LHCN-M2 (cell line): Measurements from ENCODE around the gene NINJ1. TPM values are rescaled to one million over a fixed set of nuclear protein-coding genes. Genes with fewer than 3 reads are reported as not detected.
A peak's percentile ranks its signal among the peaks of the same experiment; 100 is the strongest.

Experiments used
- DNase-seq: peaks from one replicate; pipeline ENCODE4 v3.0.0-alpha.2; 2012; ENCODE audit warnings: low read depth
- total RNA-seq: library from RNA; depleted of rRNA; stranded (reverse); fragments of >200 nt; gene quantifications from 2 replicates; pipeline ENCODE4 v1.2.3, GENCODE V29; 2014

NINJ1 gene
- total RNA-seq, 1 experiment from 2014 or later: 18.5 TPM

DNA sequence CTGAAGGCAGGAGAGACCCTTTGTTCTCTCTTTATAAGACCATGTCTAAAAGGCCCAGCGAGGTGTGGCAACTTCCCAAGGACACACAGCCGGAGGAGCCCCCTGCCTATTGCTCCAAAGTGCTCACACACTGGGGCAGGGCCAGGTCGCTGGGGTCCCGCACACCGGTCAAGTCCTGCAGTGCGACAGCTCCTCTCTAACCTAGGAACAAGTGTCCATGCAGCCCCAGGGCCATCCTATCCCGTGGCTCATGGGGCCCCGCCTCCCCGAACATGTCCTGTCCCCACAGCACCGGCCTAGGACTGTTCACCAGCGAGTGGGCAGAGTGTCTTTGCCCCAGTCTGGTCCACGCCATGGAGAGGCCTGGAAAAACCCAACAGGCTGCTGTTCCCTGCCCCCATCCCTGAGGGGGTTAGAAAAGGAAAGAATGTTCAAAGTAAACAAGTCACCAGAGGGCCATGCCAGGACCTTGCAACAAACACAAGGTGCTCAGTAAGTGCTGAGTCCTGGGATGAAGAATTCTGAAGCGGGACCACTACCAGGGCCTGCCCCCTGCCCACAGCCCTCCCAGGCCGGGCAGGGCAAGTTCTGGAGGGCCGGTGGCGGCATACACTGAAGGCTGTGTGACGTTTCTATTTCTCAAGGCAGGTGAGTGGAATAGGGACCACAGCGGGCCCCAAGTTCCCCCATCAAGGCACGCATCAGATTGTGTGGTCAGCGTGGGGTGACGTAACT, 938 bp downstream of the NINJ1 start:
- DNase-seq: no peak

DNA sequence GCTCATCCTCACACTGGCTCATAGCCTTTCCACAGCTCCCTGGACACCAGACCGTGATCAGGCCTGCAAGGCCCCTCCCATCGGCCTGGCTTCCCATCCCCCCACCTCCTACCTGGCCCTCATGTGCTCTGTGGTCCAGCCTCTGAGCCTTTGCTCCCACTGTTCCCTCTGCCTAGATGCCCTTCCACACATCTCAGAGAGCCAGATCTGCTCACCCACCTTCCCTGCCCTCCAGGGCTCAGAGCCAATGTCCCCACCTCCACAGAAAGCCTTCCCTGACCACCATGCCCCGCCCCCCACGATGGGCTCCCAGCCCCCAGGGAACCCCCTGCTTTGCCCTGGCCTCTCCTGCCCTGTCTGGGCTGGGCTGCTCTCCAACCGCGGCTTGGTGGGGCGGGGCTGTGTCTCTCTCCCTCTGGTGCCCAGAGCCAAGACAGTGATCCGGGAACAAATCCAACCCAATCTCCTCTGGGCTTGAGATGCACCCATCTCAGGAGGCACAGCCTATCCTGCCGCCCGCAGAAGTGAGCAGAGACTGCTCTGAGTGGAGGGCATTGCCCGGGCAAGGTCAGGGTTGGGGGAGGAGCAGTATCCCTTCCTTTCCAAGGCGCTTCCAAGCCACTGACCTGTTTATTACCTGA, 1.6 kb downstream of the NINJ1 start:
- DNase-seq: peak; percentile 25

DNA sequence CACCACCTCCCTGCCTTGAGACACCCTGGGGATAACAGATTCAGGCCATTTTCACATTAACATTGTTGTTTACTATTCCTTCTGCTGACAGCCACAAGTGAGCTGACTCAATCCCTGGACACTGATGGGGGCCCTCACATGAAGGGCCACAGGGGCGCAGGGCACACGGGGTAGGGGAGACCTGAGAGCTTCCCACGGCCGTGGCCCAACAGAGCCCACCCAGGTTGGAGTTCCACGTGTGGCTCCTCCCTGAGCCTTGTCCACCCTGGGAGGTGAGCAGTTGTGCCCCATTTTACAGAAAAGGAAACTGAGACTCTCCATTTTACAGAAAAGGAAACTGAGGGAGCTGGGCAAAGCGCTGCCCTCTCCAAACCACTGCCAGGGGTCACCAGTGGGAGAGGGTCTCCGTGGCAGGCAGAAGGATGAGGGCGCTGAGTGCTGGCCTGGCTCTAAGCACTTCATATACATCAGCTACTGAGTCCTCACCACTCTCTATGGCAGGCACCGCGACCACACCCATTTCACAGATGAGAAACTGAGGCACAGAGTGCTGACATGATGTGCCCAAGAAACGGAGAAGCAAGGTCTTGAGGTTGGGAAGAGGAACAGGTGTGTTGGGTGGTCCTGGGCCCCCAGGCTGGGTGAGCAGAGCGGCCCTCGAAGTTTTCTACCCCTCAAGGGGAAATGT, 2.3 kb downstream of the NINJ1 start:
- no peak for DNase-seq

DNA sequence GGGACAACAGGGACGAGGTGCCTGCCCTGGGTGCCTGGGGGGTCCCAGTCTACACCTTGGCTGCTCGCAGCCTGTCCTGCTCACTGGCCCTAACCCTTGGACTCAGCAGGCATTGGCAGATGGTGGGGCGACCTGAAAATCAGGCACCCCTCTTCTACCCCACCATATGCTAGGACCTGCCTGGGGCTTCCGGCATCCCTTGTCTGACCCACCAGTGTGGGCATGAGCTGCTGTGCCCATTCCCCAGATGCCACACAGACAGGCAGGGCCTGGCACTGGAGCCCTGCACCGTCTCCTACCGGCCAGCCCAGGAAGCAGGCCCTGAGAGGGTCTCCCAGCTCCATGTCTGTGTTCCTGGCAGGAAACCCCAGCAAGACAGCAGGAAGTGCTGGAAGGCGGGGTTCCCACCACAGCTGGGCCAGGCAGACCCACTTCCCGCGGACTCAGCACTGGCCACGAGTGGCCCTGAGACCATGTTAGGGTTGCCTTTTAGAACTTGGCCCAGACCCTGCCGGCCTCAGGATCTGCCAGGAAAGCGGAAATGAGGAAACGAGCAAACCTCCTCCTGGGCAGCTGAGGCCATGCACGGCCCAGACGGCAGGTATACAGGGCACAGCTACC, 3.1 kb downstream of the NINJ1 start:
- no peak for DNase-seq

DNA sequence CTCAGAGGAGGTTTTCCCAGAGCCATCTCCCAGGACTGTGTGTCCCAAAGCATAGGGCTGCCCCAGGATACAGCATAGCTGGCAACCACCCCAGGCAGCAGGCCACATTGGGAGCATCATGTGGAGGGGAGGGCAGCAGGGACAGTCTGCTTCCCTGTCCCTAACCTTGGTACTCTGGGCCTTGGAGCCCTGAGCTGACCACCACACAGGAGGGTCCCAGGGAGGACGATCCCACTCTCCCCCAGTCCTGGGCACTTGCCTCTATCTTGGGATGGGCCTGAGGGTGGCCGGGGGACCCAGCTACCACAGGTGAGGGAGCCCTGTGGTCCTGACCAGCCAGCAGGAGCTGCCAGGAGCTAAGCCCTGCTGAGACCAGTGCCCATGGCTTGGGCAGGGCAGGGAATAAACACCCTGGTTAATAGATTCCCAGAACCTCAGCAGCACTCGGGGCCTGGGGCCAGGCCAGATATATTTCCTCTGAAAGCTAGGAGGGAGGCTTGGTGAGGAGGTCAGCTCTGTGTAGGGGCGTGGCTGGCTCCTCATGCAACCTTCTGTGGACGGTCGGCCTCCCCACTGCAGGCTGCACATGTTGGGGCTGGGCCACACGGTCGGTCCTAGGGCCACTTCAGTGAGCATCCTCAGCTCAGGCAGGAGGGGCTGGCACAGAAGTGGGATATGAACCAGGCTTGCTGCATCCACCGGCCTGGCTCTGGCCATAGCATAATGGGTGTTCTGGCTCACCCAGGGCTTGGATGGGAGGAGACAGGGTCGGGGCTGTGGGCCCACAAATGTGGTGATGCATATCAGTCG, 4.2 kb downstream of the NINJ1 start:
- no peak for DNase-seq

DNA sequence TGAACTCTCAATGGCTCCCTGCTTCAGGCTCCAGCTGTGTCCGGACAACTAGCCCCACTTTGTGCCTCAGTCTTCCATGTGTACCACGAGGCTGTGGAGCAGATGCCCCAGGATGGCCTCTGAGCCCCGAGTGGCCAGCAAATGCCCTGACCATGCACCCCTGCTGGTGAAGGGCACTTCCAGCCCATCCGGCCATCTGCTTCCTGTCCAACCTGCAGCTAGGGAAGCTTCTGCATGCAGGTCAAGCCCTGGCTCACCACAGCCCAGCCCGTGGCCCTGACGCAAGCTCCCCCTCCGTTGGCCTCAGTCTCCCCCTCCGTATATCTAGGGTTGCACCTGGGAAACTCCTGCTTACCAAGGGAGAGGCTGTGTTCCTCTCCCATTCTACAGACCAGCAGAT, 4.8 kb downstream of the NINJ1 start:
- DNase-seq: no peak

DNA sequence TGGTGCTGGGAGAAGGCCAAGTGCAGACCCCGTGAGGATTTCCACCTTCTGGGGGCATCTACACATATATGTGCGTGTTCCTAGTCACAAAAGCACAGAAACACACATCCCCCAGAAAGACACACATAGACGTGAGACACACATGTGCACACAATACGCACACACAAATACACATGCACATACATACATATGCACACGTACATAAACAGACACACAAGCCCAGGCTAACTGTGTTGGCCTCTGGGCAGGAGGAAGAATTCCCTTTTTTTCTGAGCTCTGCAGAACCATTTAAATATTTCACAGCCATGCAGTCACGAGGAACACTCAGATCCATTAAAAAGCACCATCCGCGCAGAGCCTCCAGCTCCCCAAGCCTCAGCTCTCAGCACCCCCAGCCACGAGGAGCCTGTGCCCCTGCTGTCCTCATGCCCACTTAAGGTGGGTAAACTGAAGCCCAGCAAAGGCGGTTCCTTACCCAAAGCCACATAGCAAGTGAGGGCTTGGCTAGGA, 5.3 kb downstream of the NINJ1 start:
- no peak for DNase-seq

DNA sequence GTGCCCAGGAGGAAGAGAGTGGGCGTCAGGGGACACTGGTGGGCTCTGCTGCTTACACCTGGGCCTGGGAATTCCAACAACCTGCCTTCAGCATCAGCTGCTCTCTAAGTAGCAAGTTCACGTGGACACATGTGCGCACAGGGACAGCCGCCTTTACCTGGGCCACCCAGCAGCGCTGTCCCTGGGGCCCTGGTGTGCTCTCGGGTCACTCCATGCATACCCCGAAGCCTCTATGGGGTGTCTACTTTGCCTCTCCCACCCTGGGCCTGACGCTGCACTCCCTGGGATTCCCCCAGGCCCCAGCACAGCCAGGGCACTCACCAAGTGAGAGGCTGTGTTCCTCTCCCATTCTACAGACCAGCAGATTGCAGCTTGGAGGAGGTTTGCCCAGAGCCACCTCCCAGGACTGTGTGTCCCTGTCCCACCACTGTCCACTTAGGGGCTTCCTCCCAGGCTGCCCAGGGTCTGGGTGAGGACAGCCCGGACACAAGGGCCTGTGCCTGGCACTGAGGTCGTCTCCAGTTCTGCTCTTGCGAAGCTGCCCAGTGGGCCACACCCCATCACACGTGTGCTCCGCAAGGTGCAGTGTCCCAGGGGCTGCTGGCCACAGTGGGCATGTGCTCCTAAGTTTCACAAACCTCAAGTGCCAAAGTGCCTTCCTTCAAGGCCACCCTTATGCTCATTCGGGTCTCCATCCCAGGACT, 5.9 kb downstream of the NINJ1 start:
- no peak for DNase-seq

DNA sequence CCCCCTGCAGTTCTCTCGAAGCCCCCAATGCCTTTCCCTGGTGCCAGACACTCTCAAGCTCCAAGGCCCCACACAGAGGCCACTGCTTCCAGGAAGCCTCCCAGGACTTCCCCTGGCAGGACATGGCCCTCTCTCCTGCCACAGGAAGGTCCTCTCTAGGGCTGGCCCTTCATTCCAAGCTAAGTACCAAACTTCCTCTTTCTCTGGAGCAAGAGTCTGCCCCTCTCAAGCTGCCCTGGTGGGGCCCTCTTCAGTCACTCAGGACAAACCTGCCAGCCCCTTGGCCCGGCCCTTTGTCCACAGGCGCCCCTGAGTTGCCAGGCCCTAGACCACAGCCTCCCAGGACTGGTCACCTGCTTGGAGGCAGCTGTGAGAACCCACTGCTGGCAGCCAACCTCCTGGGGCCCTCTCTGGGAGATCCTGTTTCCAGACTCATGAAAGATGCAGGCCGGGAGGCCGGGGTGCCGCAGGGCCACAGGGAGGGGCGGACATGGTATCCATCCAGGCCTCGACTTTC, 6.6 kb downstream of the NINJ1 start:
- peak; percentile 50 for DNase-seq

DNA sequence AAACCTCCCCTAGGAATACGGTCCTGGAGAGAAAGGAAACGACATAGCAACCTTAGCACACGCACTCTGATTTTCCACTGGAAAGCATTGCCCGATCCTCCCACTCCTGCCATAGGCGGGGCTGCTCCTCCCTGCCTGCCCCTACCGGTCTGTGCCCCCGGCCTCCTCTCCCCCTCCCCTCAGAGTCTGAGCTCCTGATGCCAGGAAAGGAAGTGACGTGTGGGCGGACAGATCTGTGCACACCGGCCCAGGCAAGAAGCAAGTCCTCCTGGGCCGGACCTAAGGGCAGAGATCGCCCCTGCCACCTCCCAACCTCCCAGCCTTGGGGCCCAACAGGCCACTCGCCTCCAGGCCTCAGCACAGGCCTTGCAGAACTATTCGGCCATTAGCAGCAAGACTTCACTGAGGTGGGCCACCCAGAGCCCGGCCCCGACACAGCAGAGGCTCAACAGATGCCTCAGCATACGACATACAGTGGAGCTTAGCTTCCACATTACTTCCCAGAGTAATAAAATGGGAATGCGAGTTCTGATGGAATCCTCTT, 7.2 kb downstream of the NINJ1 start:
- no peak for DNase-seq

DNA sequence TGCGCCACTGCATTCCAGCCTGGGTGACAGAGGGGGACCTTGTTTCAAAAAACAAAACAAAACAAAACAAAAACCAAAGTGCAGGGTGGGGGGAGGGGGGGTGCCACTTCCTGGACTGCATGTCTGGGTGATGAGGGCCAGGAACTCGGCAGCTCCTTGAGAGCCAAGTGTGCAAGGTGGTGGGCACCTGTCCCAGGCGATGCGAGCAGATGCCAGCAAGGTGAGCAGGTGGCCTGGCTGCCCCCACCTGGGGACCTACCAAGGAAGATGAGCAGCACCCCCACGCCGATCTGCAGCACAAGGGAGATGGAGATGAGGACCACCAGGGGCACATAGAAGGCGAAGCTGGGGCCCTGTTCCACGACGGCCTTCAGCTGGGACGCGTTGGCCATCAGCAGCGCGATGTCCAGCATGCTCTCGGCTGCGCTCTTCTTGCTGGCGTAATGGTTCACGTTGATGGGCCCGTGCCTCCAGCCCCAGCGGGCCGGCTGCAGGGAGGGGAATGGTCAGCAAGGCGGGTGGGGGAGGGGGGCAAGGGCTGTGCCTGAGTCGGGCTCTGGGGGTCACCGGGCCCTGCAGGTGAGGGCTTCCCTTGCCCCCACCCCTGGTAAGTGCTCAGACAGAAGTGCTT, 7.8 kb downstream of the NINJ1 start:
- no peak for DNase-seq

DNA sequence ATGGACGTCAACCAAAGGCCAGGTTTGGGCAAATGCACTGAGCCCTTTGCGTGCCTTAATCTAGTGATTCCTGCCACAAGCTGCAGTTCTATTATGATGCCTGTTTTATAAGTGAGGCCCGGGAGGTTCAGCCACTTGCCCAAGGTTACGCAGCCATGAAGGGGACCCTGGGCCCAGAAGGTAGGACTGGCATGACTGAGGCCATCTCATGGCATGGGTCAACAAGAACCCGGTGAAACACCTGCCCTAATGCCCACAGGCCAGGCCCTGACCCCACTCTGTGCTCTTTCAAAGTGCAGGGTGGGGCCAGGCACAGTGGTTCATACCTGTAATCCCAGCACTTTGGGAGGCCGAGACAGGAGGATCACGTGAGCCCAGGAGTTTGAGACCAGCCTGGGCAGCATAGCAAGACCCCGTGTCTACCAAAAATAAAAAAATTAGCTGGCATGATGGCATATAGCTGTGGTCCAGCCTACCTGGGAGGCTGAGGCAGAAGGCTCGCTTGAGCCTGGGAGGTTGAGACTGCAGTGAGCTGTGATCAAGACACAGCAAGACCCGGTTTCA, 8.6 kb downstream of the NINJ1 start:
- no peak for DNase-seq

DNA sequence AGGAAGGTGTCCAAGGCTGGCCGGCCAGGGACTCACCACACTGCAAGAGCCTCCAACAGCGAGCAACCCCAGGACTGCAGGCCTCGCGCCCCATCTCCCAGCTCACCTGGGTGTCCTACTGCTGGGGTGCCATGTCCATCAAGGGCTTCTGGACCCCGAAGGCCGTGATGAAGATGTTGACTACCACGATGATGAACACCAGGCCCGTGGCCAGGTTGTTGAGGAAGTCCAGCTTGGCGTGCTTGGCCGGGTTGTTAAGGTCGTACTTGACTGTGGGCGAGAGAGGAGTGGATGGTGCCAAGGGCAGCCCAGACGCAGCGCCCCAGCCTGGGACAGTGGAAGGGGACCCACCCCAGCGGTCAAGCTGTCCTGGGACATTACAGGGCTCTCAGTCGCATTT, 9.3 kb downstream of the NINJ1 start:
- DNase-seq: no peak

DNA sequence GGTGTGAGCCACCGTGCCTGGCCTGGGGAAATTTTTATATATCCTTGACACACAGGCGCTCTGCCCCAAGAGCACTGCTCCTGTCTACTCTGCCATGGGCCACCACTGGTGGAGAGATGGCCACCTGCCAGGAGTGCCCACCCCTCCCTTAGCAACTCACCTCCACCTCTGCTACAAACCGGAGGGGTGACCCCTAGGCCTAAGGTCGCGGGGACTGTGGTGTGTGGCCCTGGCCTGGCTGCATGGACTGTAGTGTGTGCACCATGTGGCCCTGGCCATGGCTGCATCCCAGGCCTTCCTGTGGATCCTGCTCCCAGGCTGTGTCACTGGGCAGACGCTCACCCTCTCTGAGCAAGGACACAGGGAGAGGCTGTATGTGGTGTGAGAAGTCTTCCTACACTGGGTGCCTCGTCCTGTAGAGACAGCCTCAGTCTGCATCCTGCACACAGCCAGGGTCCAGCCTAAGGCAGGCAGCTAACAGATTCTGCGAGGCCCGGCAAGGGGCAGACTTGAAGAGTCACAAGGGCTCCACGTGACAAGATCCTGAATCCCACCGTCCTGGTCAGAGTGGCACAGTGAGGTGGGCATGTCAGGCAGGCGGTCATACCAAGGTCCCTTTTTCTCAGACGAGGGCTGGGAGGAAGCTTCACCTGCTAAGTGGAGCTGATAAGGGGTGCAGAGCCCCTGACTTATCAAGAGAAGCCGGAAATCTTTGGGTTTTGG, 10.3 kb downstream of the NINJ1 start:
- DNase-seq: no peak

DNA sequence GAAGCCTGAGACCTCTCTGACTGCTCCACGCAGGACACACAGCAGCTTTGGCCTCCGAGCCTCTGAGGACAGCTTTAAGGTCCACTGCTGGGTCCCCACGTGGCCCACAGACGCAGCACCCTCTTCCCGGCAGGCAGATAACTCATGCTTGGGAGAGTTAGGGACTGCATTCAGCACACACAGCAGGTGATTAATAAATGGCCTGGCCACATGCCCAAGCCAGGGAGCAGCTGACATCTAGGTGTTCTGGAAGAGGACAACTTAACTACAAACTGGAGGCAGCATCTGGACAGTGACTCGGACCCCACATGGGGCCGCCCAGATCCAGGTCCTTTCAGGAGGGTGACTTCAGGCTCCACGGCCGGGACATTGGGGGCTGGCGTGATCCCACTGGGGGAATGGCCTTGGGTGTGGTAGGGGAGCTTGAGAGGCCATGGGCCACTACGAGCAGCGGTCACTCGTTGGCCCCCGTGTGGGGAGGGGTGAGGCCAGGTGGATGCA, 11.3 kb downstream of the NINJ1 start:
- no peak for DNase-seq

DNA sequence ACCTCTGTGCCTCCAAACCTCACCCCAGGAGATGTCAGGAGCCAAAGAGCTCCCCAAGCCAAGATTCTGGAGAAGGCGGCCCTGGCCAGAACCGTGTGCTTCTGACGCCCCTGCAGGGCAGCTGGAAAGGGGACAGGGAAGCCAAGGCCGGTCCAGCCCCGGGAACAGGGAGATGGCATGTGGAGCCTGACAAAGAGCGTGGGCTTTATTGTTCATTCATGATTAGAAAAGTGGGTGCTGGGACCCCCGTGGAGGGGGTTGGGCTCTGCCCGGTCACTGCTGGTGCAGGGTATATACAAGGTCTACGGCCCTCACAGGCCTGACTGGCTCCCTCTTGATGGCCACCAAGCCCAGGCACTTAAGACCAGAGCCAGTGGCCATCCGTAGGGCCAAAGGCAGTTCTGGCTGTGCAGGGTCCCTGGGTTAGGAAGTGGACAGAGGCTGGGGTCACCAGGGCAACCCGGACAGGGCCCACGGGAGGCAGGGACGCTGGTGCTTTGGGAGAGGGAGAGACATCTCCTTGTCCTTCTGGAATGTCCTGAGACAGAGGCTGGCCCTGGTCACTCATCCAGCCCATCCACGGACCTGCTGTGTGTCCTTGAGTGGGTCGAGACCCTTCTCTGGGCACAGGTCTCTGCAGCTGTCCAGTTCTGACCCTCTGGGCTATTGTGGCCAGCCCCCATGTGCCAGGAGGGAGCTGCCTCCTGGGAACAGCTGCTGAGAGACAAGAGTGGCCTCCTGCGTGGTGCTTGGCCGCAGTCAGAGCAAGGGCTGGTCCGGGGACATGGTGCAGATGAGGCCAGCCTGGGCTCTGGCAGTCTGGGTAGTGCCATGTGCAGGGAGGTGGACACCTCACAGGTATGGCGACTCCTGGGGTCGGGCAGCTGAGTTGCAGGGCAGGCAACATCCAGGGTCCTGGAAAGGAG, 12.5 kb downstream of the NINJ1 start:
- DNase-seq: no peak

DNA sequence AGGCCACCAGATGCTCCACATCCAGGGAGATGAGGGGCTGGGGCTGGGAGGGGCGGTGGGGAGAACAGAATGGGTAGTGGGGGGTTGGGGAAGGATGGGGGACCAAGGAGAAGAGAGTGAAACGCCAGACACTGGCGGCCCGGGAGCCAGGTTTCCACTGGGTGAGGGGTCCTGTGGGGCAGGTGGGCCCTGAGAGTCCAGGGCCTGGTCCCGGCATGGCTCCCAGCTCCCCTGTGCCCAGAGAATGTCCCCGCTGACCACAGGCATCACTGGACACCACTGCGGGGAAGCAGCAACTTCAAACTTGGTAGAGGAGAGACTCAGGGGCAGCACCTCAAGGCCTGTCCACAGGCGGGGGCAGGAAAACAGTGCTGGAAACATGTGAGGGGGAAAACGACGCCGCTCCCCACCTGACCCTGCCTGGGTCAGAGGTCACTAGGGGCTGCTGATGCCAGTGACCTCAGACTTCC, 13.2 kb downstream of the NINJ1 start:
- no peak for DNase-seq
